Spleen (tissue), 7 donors: ENCODE data around the gene NFIX.

ENCODE experiments used
- CTCF ChIP-seq, 11 experiments: fragments of 200-600 bp in 7 of 11; fragments of 450-650 bp in 4 of 11; sonication (generic) in 4 of 11; IDR thresholded peaks in 8 of 11; conservative IDR thresholded peaks in 3 of 11; 1 replicate in 7 of 11; 2 replicates in 4 of 11; pipeline versions ENCODE4 v1.4.0 to v1.8.0; 2016 to 2021; ENCODE audit warnings: antibody characterized with exemption in 11 of 11, inconsistent platforms in 4 of 11, mild to moderate bottlenecking in 1 of 11
- POLR2A ChIP-seq, 3 donors: fragments of 450-650 bp; IDR thresholded peaks; one replicate each; pipeline ENCODE4 v1.5.1; 2017; ENCODE audit warnings: antibody characterized with exemption in 3 of 3, mild to moderate bottlenecking in 1 of 3
- donor health status: DM: no; HTN: no; CAD: no; lungs with moderate emphysema.
- donor health status: DM: no; HTN: no; CAD: no.
- donor health status: DM: no; HTN: no; CAD: no.

DNA sequence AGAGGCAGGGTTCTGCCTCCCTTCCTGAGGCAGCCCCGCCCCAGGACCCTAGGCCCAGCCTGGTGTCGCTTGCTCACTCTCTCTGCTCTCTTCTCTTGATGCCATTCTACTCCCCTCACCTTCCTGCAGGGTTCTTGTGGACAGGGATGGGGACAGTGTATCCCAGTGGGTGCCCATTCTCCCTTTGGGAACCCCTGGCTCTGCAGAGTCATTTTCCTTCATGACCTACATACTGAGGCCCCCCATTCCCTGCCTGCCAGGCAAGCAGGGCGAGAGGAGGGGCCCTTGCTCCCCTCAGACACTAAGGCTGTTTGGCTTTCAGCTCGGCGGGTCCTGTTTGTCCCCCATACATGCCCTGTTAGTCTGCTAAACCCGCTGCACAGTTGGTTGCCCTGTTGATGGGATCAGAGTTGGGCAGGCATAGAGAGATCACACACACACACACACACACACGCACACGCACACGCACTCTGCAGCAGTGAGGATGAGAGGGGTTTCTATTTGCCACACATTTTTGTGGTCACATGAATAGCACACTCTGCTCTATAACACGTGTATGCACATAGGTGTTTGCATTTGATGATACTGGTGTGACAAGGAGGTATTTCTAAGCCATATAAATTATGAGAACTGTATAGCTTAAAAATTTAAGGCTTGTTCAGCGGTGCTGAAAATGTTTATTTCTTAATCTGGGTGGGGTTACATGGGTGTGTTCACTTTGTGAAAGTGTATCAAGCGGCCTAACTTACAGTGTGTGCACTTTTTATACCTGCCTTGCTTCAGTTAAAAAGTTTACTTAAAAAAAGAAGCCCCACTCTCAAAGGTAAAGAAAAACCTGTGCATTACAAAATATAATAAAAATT is 20.3 kb downstream of the NFIX start:
- TF ChIP-seq CTCF (IDR thresholded peaks at IDR 0.05 in 8 of 11, conservative IDR thresholded peaks at IDR 0.05 in 3 of 11) (no peak), POLR2A (IDR thresholded peaks at IDR 0.05) (no peak)
